NCI-H128 (cell line): ENCODE measurements around the gene DOCK4.

ENCODE experiments used
- DNase-seq: peaks from one replicate; lab custom pipeline; 2025; ENCODE audit not compliant: unreplicated experiment; lab: John Stamatoyannopoulos, UW

Gene DOCK4

GRCh38 chr7:111749625-111750024 lies 456.6 kb downstream of the DOCK4 start:
- no peak for DNase-seq

- no peak for DNase-seq
Measured at GRCh38 chr7:111747718-111748117, 458.5 kb downstream of the DOCK4 start.

GRCh38 chr7:111746950-111747349 lies 459.2 kb downstream of the DOCK4 start:
- no peak for DNase-seq

DNA sequence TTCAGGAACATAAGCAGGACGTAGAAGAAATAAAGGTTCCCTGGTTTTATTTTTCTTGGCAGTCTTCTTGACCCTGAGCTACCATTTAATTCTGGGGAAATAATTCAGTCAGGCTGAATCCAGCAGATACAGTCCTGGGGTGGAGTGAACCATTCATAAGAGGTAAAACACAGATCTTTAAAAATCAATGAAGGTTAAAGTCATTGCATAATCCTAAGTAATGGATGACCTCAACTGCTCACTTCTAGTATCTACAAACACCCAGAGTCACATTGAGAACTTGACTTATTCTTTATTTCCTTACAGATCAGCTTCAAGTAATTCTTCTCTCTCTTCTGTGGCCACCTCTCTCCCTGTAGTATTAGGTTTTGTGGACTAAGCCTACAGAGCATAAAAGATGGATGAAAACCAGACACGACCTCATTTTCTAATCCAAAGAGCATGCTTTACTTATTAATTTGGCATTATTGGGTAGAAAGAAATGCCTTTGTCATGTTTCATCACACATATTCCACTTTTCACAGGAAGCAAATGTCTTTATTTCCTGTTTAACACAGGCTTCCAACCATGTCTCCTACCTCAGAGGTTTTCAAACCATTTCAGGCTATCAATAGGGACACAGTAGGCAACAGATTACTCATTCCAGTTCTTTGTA lies 461.6 kb downstream of the DOCK4 start:
- DNase-seq = no peak

DNA sequence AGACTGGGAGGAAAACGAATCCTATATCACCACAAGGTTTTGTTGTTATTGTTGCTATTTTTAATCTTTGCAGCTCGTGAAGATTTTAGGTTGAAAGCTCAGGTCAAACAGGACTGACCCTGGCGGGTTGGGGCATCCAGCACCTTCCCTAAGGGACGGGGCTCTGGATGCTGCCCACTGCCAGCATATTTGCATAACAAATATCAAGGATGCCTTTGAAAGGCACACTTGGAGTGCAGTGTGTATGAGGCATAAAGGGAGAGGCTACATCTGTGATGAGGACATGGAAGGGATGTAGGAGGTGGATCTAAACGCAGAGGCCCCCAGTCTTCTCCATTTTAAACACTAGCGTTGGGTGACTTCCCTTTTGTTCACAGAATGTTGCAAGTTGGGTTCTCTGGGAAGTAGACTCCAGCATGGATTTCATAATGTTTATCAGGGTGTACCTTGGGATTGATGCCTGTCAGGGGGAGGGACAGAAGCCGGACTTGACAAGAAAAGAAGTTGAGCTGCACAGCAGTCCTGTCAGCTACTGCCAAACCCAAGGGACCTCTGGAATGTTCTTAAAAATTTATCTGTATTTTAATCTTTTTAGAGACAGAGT lies 462.9 kb downstream of the DOCK4 start:
- DNase-seq = no peak

GRCh38 chr7:111741811-111742240 lies 464.4 kb downstream of the DOCK4 start:
- DNase-seq = peak; percentile 60

- DNase-seq = no peak
Measured at GRCh38 chr7:111740942-111741341, 465.3 kb downstream of the DOCK4 start.

GRCh38 chr7:111736552-111736874 lies 469.7 kb downstream of the DOCK4 start:
- no peak for DNase-seq

DNA sequence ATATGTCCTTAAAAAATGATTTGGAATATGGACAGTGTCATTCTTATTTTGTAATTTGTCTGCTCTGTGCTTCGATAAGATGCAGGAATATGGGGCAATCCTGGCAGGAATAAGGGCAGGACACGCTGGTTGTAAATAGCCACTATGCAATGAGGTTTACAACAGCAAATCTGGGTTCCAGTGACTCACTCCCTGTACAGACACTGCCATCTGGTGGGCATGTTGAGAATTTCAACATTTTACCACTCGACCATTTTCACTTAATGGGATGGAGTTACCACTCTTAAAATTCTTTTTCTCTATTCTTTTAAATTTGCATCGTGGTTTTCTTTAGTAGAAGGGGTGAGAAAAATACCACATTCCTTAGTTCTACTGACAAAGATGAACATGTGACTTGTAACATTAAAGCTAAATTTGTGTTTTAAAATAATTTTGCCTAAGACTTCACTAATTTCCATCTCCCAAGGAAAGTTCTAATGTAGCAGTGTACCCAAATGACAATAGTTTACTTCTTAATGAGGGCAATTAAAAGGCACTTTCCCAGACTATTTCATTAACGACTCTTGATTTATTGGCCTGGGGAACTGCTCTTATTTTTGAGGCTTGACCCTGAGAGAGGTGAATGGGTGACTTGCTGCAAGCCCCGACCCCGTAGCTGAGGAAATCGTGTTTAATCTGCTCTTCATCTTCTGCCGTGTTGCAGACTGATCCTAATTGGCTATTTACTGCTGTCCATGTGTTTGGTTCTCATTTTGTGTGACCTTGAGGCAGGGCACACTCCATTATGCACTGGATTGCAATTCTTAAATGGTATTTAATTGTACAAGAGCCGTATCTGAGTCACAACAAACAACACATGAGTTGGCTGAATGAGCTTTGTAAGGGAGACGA lies 470.3 kb downstream of the DOCK4 start:
- peak; percentile 43 for DNase-seq

DNA sequence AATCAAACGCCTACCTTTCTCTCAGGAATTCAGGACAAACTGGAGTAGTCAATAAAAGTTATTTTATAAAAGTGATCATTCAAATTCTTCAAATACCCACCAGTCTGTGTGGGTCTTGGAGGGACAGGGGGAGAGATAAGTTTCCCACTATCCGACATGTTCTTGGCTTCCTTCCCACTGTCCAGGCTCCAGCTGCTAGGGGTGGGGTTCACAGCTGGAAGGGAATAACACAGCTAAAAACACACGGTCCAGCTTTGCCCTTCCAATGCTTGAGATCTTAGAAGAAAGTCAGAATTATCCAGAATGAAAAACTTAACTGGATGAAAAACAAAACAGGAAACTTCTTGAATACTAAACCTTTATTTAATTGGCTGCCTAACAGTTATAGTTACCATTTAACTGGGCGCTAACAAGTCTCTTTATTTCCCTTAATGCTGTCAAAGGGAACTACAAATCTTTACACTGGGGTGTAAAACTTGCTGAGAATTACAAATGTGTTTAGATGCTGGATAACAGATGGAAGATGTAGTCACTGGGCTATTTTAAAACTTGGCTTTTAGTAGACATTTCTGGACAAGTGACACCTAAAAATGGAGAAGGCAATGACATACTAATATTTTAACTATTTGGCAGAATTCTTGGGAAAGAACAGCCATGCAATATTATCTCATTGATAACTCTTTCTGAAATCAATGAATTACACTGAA lies 471.1 kb downstream of the DOCK4 start:
- DNase-seq = no peak

DNA sequence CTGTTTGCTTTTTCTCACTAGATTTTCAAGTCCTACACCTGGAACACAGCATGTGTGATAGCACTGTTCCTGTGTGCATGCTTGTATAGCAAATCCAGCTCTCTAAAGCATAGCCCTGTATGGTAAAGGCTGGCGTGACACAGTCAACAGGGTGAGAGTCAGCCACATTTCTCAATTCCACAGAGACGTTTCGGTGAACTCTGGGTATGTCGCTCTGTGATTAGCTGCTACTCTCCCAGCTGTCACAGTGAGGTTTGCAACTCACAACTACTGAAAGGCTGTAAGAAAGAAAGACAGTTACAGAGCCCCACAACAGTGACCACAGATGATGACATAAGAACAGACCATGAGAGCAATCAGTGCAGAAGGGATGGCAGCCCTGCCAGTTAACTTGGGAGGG lies 473.3 kb downstream of the DOCK4 start:
- DNase-seq = no peak

- DNase-seq = no peak
Measured at GRCh38 chr7:111730476-111731300, 475.5 kb downstream of the DOCK4 start.

- no peak for DNase-seq
Measured at GRCh38 chr7:111730057-111730456, 476.1 kb downstream of the DOCK4 start.

GRCh38 chr7:111729483-111729882 lies 476.7 kb downstream of the DOCK4 start:
- no peak for DNase-seq

DNA sequence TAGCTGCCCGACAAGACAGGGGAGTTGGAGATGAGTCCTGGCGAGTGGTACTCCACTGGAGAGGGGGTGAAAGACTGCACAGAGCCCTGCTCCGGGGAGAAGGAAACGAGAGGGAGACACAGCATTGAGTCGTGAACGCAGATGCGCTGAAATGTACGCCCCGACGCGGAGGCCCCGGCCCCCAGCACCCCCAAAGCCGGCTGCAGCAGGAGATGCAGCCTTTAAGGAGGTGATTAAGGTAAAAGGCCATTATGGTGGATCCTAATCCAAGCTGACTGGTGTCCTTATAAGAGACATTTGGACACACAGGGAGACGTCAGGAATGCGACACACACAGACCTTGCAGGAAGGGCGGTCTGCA lies 477.6 kb downstream of the DOCK4 start:
- DNase-seq = no peak

- DNase-seq = no peak
Measured at GRCh38 chr7:111727905-111728634, 478.1 kb downstream of the DOCK4 start.

GRCh38 chr7:111718886-111719285 lies 487.3 kb downstream of the DOCK4 start:
- no peak for DNase-seq

DNA sequence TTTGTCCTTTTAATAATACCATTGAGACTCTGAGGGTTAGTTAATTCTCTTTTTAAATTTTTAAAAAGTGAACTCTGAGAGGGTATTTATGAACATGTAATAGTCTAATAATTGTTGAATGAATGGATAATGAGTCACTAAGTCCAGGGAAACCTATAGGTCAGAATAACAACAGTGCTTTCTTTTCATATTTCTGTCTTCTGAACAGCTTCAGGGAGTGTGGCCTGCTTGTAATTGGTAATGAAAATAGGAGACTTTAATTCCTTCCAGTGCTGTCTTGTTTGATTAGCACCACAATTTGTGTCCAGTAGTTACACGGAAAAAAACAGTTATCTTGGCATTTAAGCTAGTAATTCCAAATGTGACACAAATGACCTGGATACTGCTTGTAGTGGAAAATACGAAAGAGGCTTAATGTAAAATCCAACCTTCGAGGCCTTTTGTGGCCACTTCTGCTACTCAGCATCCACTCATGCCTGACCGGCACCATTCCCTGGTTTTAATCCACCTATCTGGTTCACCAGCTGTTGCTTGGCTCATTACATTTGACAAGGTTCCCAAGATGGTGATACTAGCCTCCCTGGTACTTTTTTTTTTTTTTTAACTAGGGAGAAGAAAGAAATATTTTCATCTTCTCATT lies 494.7 kb downstream of the DOCK4 start:
- no peak for DNase-seq

GRCh38 chr7:111710839-111711380 lies 495.3 kb downstream of the DOCK4 start:
- no peak for DNase-seq
